Measurements from ENCODE around the gene SV2B. TPM values are rescaled to one million over a fixed set of nuclear protein-coding genes. Genes with fewer than 3 reads are reported as not detected.

The SV2B gene
- total and polyA plus RNA-seq, 2 experiments from 2014 or later = 0.06 to 0.76 TPM

DNA sequence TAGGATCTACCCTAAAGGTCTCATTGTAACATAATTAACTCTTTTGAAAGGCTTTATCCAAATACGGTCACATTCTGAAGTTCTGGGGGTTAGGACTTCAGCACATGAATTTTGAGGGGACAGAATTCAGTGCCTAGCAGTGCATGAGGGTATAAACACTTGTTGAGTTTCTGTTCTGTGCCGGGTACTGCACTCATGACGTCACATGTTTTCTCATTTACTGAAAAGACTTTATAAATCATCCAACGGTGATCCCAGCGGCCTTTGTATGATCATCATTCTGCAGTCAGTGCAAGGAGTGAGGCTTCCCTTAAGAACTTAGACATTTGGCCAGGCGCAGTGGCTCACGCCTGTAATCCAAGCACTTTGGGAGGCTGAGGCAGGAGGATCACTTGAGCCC is 25.1 kb downstream of the SV2B start:
- H3K4me2 ChIP-seq = no peak overlapping the region
- no peaks in the 10 kb centered on the region for H3K36me3 ChIP-seq (ENCODE audit: insufficient read depth)
- H3F3A ChIP-seq (replicated peaks; ENCODE audit: low read depth) = no peaks in the 10 kb centered on the region
- no peaks in the 10 kb centered on the region for H3K79me2 ChIP-seq (replicated peaks; ENCODE audit: insufficient read depth)
- H2AFZ ChIP-seq = no peak overlapping the region
- Mint-ChIP-seq H3K4me3 (no peak overlapping the region), H3K4me1 (peaks cover 8% of the 10 kb centered on the region), H3K27me3 (ENCODE audit: insufficient read depth, low read depth, poor library complexity) (peaks cover 2% of the 10 kb centered on the region), H3K9me3 (no peaks in the 10 kb centered on the region), H3K36me3 (ENCODE audit: low read depth) (no peaks in the 10 kb centered on the region), H3K27ac (no peak overlapping the region)
- ATAC-seq (no peak), DNase-seq (ENCODE audit: low spot score) (no peak)
- H3K9me2 ChIP-seq (ENCODE audit: insufficient read depth) = peaks cover 4% of the 10 kb centered on the region; the same call in 1 of the 2 replicates
- H3K27ac ChIP-seq (ENCODE audit: low read depth) = no peak overlapping the region
- H4K20me1 ChIP-seq (replicated peaks; ENCODE audit: insufficient read depth) = no peaks in the 10 kb centered on the region
- no peak for TF ChIP-seq ZNF331 (CRISPR knock-in tag; IDR thresholded peaks at IDR 0.05; ENCODE audit: low read depth)
- no peak for TF ChIP-seq EZH2phosphoT487 (IDR thresholded peaks at IDR 0.05; ENCODE audit: unreplicated experiment)
- TF ChIP-seq POLR2AphosphoS5 (IDR thresholded peaks at IDR 0.05; ENCODE audit: low read depth) = no peak
- no peak for TF ChIP-seq EZH2 (IDR thresholded peaks at IDR 0.05; ENCODE audit: low read depth, unreplicated experiment)
- no peak for TF ChIP-seq NANOG (IDR thresholded peaks at IDR 0.05; ENCODE audit: borderline replicate concordance)
- no peak for TF ChIP-seq ZNF462 (CRISPR knock-in tag; IDR thresholded peaks at IDR 0.05)
- no peak for TF ChIP-seq CREB1 (CRISPR knock-in tag; IDR thresholded peaks at IDR 0.05; ENCODE audit: low read depth)
- no peak for TF ChIP-seq ETS1 (IDR thresholded peaks at IDR 0.05)
- no peak for TF ChIP-seq ZNF114 (CRISPR knock-in tag; IDR thresholded peaks at IDR 0.05)
- no peak for TF ChIP-seq JUNB (IDR thresholded peaks at IDR 0.05; ENCODE audit: unreplicated experiment)
- no peak for TF ChIP-seq STAT1 (IDR thresholded peaks at IDR 0.05; ENCODE audit: unreplicated experiment)
- TF ChIP-seq, protein P1, sequence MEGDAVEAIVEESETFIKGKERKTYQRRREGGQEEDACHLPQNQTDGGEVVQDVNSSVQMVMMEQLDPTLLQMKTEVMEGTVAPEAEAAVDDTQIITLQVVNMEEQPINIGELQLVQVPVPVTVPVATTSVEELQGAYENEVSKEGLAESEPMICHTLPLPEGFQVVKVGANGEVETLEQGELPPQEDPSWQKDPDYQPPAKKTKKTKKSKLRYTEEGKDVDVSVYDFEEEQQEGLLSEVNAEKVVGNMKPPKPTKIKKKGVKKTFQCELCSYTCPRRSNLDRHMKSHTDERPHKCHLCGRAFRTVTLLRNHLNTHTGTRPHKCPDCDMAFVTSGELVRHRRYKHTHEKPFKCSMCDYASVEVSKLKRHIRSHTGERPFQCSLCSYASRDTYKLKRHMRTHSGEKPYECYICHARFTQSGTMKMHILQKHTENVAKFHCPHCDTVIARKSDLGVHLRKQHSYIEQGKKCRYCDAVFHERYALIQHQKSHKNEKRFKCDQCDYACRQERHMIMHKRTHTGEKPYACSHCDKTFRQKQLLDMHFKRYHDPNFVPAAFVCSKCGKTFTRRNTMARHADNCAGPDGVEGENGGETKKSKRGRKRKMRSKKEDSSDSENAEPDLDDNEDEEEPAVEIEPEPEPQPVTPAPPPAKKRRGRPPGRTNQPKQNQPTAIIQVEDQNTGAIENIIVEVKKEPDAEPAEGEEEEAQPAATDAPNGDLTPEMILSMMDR (conservative IDR thresholded peaks at IDR 0.05; ENCODE audit: low read depth in 2 of 2) = no peak
- no peak for TF ChIP-seq REST (IDR thresholded peaks at IDR 0.05; ENCODE audit: unreplicated experiment)
- H3K4me3 ChIP-seq = no peak overlapping the region
- H3K27me3 ChIP-seq (ENCODE audit: insufficient read depth) = no peaks in the 10 kb centered on the region
- H3K4me1 ChIP-seq (ENCODE audit: insufficient read depth) = peaks cover 16% of the 10 kb centered on the region
